ENCODE measurements around the gene CTCF.

The CTCF gene

DNA sequence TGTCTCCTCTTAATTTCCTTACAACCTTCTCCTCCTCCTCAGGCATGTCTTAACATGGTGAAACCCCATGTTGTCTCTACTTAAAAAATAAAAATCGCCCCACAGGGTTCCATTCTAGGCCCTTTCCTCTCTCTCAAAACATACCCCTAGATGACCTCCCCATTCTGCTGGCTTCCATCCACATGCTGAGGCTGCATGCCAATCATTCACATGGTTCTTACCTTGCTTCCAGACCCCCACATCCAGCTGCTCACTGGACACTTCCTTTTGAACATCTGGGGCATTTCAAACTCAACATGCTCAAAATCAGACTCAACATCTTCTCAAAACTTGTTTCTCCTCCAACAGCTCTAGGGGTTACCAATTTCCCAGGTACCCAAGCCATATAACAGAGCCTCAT, 12.4 kb upstream of the CTCF start:
- no peak for DNase-seq

DNA sequence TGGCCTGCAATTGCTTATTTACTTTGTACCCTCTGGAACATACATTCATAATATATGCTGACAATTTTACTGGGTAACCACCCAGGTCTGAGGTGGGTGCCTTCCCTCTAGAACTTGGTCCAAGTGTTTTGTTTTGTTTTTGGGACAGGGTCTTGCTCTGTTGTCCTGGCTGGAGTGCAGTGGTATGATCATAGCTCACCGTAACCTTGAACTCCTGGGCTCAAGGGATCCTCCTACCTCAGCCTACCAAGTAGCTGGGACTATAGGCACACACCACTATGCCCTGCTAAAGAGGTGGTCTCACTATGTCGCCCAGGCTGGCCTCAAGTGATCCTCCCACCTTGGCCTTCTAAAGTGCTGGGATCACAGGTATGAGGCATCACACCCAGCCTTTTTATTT, 11.2 kb upstream of the CTCF start:
- DNase-seq, result no peak

DNA sequence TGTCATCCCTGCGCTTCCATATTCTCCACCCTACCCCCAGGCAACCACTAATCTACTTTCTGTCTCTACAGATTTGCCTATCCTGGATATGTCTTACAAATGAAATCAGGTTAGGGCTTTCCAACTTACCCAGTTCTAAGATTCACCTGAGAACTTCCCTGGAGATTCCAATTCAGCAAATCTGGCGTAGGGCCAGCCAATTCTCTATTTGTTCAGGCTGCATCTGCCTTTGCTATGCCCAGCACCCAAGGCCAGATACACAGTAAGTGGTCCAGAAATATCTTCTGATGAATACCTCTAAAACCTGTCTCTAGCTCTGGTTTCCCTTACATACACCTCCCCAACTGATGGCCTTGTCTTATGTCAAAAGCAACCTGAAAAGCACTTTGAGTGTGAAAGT, 10.4 kb upstream of the CTCF start:
- DNase-seq, result no peak

- DNase-seq, result no peak
Observed at GRCh38 chr16:67552476-67552875, 9.8 kb upstream of the CTCF start.

DNA sequence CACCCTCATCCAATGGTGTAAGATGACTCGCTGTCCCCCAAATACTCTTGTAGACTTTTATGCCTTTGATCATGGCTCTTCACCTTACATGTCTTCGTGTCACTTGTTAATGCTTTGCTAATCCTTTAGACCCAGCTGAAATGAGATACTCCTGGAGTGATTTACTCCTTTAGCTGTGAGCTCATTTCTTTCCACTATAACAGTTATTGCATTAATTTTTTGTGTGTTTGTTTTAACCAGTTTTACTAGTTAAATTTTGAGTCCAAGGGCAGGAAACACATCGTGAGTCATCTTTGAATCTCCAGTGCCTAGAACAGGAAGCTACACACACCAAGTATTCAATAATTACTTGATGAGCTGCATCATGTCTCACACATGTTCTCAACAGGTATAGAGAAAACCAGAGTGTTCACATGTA, 6.5 kb upstream of the CTCF start:
- DNase-seq, result no peak

DNA sequence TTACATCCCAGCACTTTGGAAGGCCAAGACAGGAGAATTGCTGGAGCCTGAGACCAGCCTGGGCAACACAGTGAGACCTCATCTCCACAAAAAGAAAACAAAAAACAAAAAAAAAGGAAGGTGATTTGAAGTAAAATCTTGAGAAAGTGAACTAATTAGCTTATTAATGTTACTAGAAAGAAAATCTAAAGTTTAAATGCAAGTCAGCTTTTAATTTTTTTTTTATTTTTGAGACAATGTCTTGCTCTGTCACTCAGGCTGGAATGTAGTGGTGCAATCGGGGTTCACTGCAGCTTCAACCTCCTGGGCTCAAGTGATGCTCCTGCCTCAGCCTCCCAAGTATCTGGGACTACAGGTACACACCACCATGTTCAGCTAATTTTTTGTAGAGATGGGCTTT, 3.5 kb upstream of the CTCF start:
- DNase-seq, result no peak

GRCh38 chr16:67560827-67561342, 1.4 kb upstream of the CTCF start:
- DNase-seq, result no peak

GRCh38 chr16:67561501-67561823, 864 bp upstream of the CTCF start:
- DNase-seq, result no peak

GRCh38 chr16:67561824-67562525, 351 bp upstream of the CTCF start:
- DNase-seq, result peak; percentile 95 to 96

DNA sequence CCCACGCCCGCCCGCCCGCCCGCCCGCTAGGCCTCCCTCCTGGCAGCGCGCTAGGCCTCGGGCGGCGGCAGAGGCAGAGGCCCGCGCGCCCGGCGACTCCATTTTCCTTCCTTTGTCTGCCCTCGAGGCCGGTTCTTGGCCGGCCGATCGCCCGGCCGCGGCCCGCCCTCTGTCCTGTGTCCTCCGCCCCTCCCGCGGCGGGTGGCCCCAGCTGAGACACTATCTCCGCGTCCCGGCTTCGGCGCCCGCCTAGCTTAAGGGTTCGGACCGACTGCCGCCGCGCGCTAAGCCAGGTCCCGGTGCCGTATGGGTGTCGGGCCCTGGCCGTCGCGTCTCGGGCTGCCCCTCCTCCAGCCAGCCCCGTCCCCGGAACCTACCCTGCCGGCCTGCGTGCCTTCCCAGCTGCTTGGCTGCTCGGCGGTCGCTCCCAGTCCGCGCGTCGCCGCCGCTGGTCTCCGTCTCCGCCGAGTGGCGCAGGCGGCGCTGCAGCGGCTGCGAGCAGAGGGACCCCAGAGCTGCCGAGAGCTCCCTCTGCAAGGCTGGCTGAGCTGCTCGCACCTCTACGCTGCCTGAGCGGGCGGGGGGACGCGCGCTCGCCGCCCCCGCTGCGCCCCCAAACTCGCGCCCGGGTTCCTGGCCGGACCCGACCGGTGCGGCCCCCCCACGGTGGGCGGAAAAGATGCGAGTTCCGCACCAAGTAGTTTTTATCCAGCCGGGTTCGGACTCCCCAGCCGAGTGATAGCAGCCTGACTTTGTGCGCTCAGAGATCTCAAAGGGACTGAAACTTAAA, 787 bp downstream of the CTCF start:
- peak; percentile 58 to 69 for DNase-seq

DNA sequence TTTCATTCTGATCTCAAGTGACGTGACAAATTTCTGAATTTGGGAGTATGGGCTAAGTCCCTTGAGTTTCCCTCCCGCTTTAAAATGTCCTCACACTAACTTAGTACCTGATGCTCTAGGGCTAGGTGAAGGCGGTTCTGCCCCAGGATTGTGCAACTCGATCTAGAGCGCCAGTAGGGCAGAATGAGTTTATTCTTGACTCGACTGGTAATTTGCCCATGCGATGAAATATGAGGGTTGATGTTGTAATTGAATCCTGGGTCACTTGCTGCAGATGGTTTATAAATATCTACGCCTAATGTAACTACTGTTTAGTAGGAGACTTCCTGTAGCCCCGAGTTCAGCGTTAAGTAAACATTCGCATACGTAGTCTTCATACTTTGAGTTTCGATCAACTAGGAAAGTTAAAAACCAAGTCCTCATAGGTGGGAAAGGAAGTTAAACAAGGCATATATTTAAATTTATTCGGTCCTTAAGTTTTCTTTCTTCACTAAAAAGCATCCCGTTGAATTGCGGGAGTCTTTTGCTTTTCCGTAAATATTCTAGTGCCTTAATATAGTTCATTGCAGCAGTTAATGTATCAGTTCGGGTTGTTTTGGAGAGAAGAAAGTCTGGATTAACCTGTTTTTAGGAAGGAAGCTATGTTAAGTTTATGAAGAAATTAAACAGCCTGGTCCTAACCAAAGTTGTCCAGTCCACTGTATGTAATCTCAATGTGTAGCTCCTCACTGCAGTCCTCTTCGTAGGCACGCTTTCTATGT, 1.6 kb downstream of the CTCF start:
- no peak for DNase-seq

DNA sequence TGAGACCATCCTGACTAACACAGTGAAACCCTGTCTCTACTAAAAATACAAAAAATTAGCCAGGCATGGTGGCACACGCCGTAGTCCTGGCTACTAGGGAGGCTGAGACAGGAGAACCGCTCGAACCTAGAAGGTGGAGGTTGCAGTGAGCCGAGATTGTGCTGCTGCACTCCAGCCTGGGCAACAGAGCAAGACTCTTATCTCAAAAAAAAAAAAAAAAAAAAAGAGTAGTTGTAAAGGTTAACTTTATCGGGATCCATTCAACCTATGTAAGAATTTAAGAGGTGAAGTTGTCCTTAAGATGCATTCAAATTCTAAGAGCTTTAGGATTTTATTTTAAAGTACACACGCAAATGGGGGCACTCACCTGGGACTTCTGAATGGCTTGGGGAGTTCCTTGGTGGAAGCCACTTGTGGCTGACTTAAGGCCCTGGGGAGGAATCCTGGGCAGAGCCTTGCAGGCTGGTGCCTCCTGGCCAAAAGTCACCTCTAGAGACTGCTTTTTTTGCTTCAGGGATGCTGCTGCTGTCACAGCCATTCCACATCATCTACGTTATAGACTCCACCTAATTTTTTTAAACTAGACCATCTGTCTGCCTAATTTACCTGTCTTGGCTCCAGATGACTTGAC, 3.3 kb downstream of the CTCF start:
- DNase-seq, result no peak

DNA sequence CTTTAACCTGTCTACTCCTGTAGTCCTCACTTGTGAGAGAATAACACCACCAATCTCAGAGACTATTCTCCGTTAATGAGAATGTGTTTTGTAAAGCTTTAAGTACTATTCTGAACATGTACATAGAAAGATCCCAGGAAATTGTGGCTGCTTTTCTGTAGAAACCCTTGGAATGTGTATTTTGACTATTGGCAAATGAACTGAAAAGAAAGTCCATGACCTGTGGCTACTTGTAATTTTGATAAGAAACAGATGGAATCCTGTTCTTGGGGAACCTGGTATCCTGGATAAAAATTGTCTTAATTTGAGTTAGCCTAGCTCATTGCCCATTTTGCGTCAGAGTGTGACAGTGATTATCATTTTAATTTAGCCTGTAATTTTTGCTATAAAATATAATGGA, 9.1 kb downstream of the CTCF start:
- DNase-seq, result no peak

DNA sequence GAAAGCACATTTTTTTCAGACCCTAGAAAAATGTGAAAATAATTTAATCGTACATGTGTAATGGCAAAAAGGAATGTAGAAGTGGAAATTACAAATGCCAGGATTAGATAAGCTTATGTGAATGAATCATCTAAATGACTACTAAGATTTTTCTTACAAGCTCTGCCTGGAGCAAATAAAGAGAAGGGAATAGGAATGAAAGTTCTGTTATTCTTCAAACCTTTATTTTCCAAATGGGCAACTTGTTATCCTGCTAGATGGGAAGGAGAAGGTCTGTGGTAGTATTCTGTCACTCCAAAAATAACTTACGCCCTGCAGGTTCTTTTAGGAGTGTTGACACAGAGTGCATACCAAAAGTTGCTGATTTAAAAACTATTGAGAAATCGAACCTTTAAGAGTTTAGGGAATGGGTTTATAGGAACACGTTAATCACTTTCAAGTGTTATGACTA, 9.7 kb downstream of the CTCF start:
- no peak for DNase-seq

DNA sequence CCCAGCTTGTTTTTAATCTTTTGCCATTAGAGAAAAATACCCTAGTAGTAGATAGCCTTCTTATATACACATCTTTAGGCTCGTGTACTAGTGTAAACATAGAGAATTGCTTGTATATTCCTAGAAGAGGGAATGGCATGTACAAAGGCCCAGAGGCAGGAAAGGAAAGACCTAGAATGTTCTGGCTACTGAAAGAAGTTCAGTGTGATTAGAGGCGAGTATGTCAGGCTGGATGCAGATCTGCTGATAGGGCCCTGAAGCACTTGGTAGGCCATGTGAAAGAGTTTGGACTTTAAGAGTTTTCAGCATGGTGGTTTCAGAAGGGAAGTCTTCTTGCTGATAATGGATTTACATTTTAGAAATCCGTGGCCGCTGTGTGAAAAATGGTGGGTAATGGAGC, 17.4 kb downstream of the CTCF start:
- DNase-seq, result no peak

DNA sequence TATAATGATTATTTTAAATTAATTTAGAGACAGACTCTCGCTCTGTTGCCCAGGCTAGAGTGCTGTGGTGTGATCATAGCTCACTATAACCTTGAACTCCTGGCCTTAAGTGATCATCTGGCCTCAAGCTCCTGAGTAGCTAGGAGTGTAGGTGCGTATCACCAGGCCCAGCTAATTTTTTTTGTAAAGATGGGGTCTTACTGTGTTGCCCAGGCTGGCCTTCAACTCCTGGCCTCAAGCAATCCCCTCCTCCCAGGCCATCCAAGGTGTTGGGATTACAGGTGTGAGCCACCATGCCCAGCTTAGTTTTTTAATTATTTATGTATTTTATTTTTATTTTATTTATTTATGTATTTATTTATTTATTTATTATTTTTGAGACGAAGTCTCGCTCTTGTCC, 17.9 kb downstream of the CTCF start:
- DNase-seq, result no peak

GRCh38 chr16:67593288-67593687, 31.0 kb downstream of the CTCF start:
- DNase-seq, result no peak

DNA sequence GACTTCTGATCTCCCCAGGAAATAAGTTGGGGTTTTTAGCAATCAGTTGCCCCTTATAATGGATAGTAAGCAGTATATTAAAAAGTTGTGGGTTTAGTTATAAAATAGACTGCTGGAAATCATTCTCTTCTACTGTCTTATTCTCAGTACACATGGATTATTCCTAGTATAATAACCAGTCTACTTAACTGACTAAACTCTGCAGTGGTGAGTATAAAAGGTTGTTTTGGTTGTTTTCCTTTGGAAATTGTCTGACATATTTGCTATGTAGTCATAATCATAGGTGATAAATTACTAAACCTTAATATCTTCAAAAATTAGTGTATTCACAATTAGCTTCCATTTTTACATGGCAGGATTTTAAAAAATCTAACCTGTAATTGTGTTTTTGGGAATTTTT, 31.4 kb downstream of the CTCF start:
- DNase-seq, result no peak

GRCh38 chr16:67594256-67594915, 32.1 kb downstream of the CTCF start:
- no peak for DNase-seq

GRCh38 chr16:67594956-67595355, 32.6 kb downstream of the CTCF start:
- DNase-seq, result no peak

- no peak for DNase-seq
Observed at GRCh38 chr16:67598527-67598926, 36.2 kb downstream of the CTCF start.

- DNase-seq, result no peak
Observed at GRCh38 chr16:67605641-67606040, 43.3 kb downstream of the CTCF start.

GRCh38 chr16:67606632-67607031, 44.3 kb downstream of the CTCF start:
- DNase-seq, result no peak

Data from hippocampal formation (tissue), 2 donors.